BE2C (cell line): Measurements from ENCODE around the gene PPP1CB.

Experiments
- DNase-seq: peaks from one replicate; pipeline ENCODE4 v3.0.0-alpha.2; 2020
- H3K27me3 ChIP-seq: fragments of 250-450 bp; sonication (Bioruptor Pico); 2 replicates; pipeline ENCODE4 v1.5.1; 2020; ENCODE audit warnings: mild to moderate bottlenecking
- H3K36me3 ChIP-seq: fragments of 250-450 bp; sonication (Bioruptor Pico); 2 replicates; pipeline ENCODE4 v1.5.1; 2020; ENCODE audit warnings: mild to moderate bottlenecking
- H3K4me1 ChIP-seq: fragments of 250-450 bp; sonication (Bioruptor Pico); 2 replicates; pipeline ENCODE4 v1.5.1; 2020
- H3K4me3 ChIP-seq: 2 replicates; pipeline ENCODE4 v1.5.1; 2011; ENCODE audit warnings: low read depth, low read length
- H3K9me3 ChIP-seq: fragments of 250-450 bp; sonication (Bioruptor Pico); 2 replicates; pipeline ENCODE4 v1.5.1; 2020
- CTCF ChIP-seq: IDR thresholded peaks from 2 replicates; pipeline ENCODE4 v1.5.1; 2012; ENCODE audit warnings: mild to moderate bottlenecking, low read depth, low read length

The PPP1CB gene

DNA sequence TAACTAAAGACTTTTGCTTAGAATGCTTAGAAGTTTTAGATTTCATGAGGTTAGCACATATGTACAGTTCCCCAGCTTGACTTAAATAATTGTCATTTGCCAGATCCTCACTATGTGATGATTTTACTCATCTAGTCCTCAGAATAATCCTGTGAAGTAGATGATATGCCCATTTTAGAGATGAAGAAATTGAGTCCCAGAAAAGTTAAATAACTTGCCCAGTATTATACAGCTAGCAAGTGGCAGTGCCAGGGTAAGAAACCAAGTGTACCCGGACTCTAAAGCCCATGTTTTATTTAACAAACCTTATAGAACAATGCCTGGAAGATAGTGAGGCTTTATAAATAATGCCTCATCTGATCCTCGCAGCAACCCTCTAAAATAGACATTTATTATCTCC, 87.3 kb downstream of the PPP1CB start:
- no peak for DNase-seq
- H3K36me3 ChIP-seq, result no peaks in the 10 kb centered on the region
- H3K4me3 ChIP-seq, result no peak overlapping the region
- H3K4me1 ChIP-seq, result no peaks in the 10 kb centered on the region
- H3K9me3 ChIP-seq, result no peaks in the 10 kb centered on the region
- no peaks in the 10 kb centered on the region for H3K27me3 ChIP-seq
- no peak for TF ChIP-seq CTCF

GRCh38 chr2:28842042-28842441, 90.4 kb downstream of the PPP1CB start:
- Histone ChIP-seq H3K27me3 (no peaks in the 10 kb centered on the region), H3K4me1 (no peaks in the 10 kb centered on the region), H3K9me3 (no peaks in the 10 kb centered on the region), H3K4me3 (no peak overlapping the region), H3K36me3 (no peaks in the 10 kb centered on the region)
- TF ChIP-seq CTCF, result no peak
- no peak for DNase-seq
